Measurements from ENCODE around the gene SPRYD3.

The SPRYD3 gene

DNA sequence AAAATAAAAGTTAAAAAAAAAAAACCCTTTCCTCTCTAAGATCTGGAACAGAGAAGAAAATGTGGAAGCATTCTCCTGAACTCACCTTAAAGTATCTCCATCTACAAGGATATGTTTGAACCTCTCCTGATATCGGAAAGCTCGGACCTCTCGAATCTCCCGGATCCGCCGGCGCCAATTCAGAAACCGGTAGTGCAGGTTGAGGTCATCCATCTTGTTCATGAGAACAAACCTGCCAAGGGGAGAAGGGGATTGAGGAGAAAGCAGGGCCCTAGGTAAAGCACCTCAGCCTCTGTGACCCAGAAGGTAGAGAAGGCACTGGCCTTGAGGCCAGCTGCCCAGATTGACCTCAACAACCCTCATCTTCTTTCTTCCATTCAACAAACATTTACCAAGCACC, 2.2 kb downstream of the SPRYD3 start:
- DNase-seq: no peak

DNA sequence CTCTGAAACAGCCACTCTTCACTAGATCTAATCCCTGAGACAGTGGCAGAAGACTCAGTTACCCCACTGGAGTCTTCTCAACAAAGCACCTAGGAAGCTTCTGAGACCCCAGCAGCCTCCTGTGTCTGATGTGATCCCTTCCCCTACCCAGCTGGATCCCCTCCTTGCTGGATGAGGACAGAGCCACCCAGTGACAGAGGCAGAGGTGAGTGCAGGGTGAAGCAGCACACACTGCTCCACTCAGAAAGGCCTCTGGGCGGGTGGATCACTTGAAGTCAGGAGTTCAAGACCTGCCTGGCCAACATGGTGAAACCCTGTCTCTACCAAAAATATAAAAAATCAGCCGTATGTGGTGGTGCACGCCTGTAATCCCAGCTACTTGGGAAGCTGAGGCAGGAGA, 2.7 kb downstream of the SPRYD3 start:
- no peak for DNase-seq

DNA sequence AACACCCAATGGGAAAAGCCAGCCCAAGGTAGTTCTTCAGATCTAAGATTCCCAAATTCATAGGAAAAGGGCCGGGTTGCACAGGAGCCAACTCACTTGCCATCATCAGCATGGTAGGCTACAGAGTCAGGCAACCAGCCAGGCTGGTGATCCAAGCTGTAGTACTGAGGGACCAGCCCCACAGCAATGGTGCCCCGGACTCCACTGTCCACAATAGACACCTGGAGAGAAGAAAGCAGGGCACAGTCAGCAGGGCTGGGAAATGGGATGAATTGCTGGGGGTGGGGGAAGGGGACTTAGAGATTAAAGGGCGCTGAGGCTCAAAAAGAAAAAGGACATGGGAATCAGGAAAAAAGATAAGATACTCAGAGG, 4.2 kb downstream of the SPRYD3 start:
- no peak for DNase-seq

DNA sequence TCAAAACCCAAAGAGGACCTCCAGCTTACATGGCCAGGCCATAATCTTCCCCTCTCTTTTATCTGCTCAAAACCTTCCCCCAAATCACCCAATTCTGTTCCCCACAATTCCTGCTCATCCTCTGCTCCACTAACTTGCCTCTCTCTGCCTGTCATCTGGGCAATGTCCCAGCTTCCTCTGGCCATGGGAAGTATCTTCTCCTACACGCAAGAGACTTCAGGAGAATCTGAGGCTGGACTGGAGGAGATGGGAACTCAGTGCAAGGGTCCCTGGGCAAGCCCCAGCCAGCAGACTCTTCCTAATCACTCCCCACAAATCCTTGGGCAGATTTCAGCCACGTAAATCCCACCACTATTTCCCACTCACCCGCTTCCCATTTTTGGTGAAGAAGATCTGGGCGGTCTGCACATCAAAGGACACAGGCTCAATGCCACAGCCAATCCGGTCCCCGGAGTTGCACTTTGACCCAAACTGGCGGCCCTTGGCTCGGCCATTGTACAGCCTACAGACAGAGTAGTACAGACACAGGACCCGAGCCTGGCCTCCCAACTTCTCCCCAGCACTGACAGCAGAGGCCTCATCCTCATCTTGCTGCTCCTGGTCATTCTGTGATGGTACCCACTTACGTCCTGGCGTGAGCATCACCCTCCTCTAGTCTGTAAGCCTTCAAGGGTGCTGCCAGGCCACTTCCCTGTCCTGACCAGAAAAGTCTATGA, 4.7 kb downstream of the SPRYD3 start:
- no peak for DNase-seq

DNA sequence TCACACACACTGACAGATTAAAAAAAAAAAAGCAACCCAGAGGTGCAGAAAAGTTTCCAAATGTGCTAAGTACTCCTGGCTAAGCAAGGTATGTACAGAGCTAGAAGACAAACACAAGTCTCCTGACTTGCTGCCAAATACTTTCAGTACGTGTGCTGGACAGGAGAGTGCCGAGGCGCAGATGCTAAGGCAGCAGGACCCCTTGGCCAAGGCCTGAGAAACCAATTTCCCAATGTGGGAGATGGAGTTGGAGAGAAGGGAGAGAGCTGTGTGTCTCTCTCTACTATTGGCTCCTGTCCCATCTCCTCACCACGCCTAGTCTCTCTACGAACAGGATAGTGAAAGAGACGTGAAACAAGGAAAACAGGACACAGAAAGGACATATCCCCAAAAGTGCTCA, 5.3 kb downstream of the SPRYD3 start:
- no peak for DNase-seq

DNA sequence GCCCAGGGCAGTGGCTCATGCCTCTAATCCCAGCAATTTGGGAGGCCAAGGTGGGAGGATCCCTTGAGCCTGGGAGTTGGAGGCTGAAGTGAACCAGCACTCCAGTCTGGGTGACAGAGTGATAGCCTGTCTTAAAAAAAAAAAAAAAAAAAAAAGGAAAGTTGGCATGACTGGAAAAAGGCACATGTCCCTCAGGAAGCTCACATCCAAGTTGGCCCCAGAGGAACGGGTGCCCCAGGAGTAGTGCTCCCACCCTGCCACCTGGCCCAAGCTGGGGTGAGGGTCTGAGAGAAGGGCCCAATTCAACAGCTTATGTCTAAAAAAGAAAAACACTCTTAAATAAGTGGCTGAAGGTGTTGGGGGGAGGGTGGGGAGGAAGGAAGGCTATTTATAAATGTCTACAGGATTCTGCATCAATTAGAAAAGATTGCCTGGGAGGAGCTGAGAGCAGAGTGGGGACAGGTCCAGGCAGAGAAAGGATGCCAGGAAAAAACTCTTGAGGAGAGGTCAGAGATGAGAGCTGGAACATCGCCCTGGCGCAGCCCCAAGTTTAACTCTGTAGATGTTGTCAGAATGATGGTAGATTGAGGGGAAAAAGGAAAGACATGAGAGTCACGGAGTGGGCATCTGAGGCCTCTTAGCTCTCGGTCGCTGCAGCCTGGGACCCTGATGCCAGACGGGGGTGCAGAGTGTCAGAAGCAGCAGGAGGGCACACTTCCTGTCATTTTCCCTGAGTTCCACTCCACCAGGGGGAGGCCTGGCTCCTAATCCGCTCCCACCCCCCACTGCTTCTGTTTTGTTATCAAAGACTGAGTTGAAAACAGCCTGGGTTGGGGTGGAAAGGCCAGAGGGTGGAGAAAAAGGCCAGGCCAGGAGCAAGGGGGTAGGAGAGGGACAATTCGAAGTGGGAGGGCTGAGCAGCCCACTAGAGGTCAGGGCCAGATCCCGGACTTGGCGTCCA, 7.3 kb downstream of the SPRYD3 start:
- DNase-seq: no peak

DNA sequence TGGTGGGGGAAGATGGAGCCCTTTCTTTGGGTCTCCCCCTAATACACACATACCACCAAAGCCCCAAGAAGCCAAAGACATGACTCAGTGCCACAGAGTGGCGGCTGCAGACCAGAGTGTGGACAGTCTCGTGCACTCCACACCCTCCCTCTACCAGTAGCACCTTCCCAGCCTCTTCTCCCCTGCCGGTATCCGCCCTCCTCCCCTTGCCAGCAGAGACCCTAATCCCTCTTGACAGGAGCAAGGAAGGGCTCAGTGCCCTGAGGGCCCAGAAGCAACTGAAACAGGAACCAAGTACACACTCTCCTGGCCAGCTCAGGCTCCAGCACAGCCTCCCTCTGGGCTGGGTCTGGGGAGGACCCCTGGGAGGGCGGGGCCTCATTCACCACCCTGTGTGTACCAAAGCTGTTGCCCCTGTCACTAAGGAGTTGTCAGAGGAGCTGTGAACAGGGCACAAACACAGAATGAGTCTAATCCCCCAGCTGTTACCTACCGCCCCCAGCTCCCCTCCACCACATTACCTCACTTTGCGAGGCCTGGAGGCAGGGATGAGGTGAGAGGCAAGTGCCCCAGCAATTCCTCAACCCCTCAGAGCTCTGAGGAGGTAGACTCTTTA, 8.2 kb downstream of the SPRYD3 start:
- no peak for DNase-seq

DNA sequence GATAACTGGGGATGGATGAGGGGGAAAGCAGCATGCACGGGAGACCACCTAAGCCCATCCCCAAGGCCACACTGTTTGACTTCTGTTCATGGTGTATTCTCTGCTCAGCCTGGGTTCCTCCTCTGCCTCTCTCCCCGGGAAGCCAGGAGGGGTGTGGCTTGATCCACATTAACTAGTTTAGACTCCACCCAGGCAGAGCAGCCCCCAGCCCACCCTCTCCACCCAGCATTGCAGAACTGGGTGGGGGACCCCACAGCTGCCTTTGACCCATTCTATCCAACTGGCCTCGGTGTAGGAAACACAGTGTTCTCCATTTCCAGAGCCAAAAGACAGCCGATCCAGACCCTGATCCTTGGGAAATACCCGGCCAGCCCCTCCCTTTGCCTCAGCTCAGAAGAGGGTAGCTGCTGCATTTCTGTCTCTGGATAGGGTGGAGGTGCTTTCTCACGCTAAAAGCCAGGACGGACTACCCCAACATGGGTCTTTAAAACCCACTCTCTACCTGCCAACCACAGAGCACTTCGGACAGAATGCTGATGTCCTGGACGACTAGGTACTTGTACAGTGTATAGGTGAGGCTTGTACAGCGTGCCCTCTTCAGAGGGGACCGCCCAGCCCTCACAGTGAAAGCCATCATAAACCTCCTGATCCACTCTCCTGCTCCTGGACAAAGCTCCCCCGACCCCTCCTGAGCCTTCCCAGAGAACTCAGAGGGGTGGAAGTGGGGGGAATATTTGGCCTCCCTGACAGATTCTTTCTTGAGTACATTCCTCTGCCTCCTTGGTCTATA, 9.4 kb downstream of the SPRYD3 start:
- DNase-seq: no peak

DNA sequence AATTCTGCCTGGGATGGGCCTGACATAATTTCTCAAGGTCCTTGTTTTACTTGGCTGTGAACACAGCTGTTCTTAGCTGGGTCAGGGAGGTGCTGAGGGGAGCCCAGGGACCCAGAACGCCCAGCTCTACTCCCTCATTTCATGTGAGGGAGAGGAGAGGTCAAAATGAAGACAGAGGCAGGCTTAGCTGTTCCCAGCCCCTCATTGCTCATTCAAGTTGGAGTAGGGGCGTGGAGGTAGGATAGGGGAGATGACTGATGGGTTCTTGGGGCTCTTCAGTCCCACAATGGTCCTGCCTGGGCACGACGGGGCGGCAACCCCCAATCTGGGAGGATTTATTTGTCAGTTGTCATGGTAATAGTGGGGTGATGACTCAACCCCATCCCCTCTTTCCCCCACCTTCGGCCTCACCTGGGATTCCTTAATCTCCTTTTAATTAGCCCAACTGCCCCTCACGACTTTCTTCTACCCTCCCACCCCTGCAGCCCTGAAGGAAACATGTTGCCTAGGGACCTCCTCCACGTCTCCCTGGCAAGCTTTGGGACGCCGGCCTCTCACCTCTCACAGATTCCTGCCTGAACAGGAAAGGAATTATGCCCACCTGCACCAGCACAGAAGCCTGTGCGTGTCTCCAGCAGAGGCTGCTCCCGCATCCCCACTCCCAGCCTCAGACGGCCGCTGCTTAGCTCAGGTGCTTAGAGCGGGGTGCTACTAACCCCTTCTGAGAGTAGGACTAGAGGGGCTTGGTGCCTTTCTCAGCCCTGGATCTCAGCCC, 10.2 kb downstream of the SPRYD3 start:
- DNase-seq: no peak

DNA sequence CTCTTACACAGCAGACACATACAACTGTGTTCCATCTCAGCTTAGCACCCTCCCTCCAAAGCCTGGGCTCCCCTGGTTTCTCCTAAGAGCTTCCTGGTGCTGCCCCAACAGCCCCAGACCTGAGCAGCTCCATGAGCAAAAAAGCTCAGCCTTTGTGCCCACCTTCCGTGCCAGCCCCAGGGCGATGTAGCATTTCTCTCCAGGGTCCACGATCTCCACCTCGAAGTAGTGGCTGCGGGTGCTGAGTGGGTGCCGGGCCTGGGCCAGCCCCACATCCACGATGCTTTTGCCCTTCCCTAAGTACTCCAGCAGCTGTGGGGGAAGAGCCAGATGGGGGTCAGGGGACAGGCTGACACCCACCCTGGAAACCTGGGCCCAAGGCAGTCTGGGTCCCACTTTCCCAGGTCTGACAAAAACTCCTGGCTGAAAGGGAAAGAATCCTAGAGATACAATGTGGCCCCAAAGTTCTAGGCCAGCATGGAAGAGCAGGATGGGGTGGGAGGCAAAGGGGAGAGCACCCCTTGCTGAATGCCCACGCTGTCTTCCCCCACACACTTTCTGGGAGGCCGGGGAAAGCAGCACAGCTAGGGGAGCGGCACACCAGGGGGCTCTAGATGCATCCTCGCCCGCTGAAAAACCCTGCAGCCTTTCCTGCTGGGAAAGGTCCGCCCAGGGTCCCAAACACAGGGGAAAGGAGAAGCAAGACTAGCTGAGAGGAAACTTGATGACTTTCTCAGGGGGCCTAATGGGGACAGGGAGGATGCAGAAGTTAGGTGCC, 11.0 kb downstream of the SPRYD3 start:
- DNase-seq: no peak

DNA sequence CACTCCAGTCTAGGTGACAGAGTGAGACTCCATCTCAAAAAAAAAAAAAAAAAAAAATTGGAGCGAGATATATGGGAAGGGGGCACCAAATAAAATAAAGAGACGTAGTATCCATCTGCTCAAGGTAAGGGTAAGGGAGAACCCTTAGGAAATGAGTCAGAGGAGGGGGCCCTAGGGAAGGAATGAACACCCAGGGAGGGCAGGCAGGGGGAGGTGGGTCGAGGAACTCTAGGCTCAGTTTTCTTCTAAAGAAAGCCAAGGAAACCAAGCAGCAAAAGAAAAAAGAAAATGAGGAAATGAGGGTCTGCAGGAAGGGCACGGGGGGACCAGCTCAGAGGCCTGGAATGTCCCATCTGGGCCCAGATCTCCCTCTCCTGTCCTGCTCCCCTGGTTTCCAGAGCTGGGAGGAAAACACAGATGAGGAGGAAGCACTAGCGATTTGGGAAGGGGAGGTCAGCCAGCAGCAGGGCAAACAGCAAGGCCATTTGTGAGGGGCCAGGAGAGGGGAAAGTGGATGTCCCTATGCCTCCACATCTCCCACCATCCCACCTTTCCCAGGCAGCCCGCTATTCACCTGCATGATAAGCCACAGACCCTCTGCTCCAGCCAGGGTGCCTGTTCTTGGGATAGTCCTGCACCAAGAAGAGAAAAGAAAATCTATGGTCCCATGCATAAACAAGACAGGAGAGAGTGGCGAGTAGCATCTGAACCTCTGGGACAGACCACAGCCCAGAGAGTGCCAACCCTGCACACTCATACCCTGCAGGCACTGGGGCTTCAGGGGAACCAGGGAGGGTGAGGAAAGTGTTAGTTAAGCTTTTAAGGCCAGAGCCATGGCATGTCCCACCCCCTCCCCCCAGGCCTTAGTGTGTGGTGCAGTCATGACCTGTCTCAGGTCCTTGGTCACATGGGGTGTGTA, 11.9 kb downstream of the SPRYD3 start:
- no peak for DNase-seq

DNA sequence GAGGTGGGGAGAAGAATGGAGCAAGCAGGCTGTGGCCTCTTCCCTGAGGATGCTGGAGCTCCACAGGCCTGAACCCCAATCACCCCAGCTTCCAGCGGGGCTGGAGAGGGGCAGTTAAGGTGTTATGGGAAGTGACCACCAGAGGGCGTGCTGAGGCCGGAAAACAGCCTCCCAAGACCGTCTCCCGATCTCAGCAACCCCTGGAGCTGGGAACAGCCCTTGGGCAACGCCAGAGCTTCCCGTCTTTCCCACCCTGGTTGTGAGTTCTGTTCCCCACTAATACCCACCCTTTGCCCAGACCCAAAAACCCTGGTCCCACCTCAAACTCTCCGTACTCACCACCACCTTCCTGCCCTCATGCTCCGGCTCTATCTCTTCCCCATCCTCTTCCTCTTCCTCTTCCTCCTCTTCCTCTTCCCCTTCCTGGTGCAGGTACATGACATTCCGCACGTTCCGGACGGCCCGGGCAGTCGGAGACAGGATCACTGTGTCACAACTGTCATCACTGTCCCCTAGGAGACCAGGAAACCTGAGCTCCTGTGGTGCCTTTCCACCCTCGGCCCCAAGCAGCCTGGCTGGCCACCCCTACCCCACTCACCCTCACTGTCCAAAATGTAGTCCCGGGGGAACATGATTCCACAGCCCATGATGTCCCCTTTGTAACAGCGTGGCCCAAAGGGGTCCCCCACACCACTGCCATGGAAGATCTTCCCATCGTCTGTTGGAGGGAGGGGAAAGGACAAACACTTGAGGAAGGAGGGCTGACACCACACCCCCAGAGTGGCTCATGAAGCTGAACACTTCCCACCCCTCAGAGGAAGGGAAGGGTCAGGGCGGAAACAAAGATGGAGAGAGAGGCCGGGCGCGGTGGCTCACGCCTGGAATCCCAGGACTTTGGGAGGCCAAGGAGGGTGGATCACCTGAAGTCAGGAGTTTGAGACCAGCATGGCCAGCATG, 12.9 kb downstream of the SPRYD3 start:
- no peak for DNase-seq

DNA sequence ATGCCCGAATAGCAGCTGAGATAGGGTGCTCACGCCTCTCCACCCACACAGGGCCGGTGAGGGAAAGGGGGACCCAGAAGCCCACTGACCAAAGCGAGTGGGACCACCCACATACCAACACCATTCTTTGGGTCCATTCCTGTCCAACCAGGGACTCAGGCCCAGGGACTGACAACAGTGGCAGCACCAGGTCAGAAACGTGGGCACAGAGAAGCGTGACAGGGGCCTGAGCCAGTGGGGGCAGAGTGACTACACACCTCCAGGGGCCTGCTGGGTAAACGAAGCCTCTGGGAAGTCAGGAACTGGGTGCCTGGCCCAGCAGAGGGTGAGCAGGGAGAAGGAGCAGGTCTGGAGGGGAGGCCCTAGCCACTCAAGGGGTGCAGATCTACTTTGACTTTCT, 13.7 kb downstream of the SPRYD3 start:
- DNase-seq: no peak

DNA sequence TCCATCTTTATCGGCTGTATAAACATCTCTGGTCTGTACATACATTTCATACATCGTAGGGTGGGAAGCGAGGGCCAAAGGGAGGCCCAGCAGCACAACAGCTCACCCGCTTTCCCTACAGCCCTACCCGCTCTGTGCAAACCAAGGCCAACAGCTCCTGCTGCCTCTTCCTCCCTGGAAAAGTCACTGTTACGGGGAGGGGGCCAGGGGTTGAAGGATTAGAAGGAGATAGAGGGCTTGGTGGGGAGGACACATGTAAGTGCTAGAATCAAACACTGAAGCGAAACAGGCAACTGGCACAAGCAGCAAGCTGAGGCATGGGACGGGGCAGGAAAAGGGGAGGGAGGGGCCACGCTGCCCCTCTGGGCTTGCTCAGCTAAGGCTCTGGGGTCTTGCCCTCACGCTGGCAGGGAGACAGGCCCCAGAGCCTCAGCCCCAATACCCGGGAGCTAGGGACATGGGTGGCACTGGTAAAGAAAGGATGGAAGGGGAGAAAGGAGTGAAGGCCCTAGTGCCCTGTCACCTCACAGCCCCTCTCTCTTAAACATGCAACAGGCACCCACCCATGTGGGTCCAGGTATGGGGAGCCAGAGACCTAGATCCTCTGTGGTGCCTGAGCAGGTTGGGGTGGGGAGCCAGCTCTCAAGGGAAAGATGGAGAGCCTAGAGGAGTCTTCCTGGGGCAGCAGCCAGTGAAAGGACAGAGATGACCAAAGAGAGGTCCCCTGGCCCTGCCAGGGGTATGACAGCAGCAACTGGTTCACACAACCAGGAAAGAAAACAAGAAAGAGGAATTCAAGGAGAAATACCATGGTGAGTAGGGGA, 14.4 kb downstream of the SPRYD3 start:
- no peak for DNase-seq

DNA sequence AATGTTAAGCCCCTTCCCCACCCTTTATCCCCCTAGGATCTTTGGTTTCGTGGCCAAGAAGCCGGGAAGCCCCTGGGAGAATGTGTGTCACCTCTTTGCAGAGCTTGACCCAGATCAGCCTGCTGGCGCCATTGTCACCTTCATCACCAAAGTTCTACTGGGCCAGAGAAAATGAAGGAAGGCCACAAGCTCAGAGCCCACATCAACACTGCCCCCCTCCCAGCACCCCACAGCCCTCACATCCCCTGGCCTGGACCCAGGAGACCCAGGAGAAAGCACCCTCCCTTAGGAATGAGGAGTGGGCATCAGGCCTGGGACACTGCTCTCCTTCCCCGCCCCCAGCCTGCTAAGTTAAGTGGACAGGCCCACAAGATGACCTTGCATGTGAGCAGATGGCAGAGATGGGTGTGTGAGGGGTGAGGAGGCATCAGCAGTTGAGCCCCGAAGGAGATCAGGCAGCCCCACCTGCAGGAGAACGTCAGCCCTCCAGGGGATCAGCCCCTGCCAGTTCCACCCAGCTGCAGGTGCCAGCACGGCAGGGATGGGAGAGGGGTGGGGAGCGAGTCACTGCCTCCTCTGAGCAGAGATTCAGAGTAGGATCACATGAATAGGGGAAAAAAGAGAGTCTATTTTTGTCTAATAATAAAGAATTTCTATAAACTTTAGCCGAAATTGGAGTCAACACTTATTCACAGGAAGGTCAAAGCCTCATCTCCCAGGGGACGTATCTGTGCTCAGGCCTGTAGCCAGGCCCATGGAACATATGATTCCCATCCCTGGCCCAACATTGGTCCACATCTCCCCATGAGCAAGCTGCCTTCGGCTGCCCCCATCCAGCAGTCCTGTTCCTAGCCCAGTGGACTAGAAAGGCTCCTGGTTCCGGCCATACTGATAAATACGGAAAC, 15.2 kb downstream of the SPRYD3 start:
- DNase-seq: no peak

DNA sequence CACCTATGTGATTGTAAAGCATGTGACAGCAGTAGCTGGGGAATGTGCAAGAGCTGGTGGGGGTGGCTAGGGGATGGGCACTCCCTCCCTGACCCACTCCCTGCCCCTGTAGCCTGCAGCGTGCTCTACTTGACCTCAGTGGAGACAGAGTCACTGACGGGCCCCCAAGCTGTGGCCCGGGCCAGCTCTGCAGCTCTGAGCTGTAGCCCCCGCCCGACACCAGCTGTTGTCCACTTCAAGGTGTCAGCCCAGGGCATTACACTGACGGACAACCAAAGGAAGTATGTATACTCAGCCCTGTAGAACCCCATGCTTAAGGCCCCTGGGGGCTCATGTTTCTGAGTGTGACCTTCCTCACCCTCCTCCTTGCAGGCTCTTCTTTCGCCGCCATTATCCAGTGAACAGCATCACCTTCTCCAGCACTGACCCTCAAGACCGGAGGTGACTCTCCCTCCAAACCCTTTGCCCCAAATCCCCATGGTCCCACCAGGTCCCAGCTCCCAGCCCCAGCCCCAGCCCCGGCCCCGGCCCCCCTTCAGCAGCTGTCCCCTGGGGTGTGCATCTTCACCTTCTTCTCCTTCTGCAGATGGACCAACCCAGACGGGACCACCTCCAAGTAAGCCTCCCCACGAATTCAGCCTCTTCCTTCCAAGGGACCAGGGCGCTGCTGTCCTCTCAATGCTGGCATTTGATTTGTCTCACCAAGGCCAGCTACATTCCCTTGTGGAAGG, 16.0 kb downstream of the SPRYD3 start:
- no peak for DNase-seq

All from cortex of kidney (tissue), 1 donor.